GM23338 (cell line): ENCODE data around the gene AWAT1. TPM values are rescaled to one million over a fixed set of nuclear protein-coding genes. Genes with fewer than 3 reads are reported as not detected.
"Not testable (repeated sequence)": the region's sequence is repeated elsewhere in the genome, so short reads cannot be mapped to it uniquely, and the experiment has no call there.

Experiments used
- ATAC-seq: fragments of 200-7000 bp; cut with Tn5 transposase; 3 replicates; pipeline ENCODE4 v1.9.1; 2020
- DNase-seq: peaks from one replicate; pipeline ENCODE4 v3.0.0-alpha.2; 2015; ENCODE audit warnings: low spot score
- H2AFZ ChIP-seq: fragments of 200-600 bp; sonication (generic); 2 replicates; pipeline ENCODE4 v1.8.0; 2016; ENCODE audit warnings: antibody characterized with exemption, mild to moderate bottlenecking, moderate library complexity
- H3F3A ChIP-seq: fragments of 200-600 bp; sonication (generic); replicated peaks from 2 replicates; pipeline ENCODE4 v1.8.0; 2017; ENCODE audit warnings: antibody characterized with exemption, mixed run types, low read depth
- H3K27ac ChIP-seq: fragments of 200-600 bp; sonication (generic); 2 replicates; pipeline ENCODE4 v1.6.1; 2016; ENCODE audit warnings: low read depth
- H3K27me3 ChIP-seq: fragments of 200-600 bp; sonication (generic); 2 replicates; pipeline ENCODE4 v1.8.0; 2016; ENCODE audit warnings: mild to moderate bottlenecking, mixed run types, moderate library complexity; ENCODE audit not compliant: insufficient read depth
- H3K36me3 ChIP-seq: fragments of 200-600 bp; sonication (generic); 2 replicates; pipeline ENCODE4 v1.8.0; 2016; ENCODE audit warnings: mild to moderate bottlenecking; ENCODE audit not compliant: insufficient read depth
- H3K4me1 ChIP-seq: fragments of 200-600 bp; sonication (generic); 2 replicates; pipeline ENCODE4 v1.8.0; 2016; ENCODE audit warnings: mild to moderate bottlenecking, moderate library complexity; ENCODE audit not compliant: insufficient read depth
- H3K4me2 ChIP-seq: fragments of 200-600 bp; sonication (generic); 2 replicates; pipeline ENCODE4 v1.7.1; 2017; ENCODE audit warnings: mixed run types
- H3K4me3 ChIP-seq: fragments of 200-600 bp; sonication (generic); 2 replicates; pipeline ENCODE4 v1.6.1; 2016; ENCODE audit warnings: mixed run types
- H3K79me2 ChIP-seq: fragments of 200-600 bp; sonication (generic); replicated peaks from 2 replicates; pipeline ENCODE4 v1.8.0; 2017; ENCODE audit warnings: mild to moderate bottlenecking; ENCODE audit not compliant: insufficient read depth
- H3K9me2 ChIP-seq: fragments of 200-600 bp; sonication (generic); 2 replicates; pipeline ENCODE4 v1.8.0; 2017; ENCODE audit not compliant: insufficient read depth
- H4K20me1 ChIP-seq: fragments of 200-600 bp; sonication (generic); replicated peaks from 2 replicates; pipeline ENCODE4 v1.8.0; 2017; ENCODE audit warnings: mild to moderate bottlenecking; ENCODE audit not compliant: insufficient read depth
- H3K27ac Mint-ChIP-seq: 2 replicates; pipeline ENCODE4 v1.8.0; 2020; ENCODE audit warnings: inconsistent platforms, mild to moderate bottlenecking, moderate library complexity, mixed read lengths
- H3K27me3 Mint-ChIP-seq: 3 replicates; pipeline ENCODE4 v1.8.0; 2022; ENCODE audit warnings: low read depth, mild to moderate bottlenecking, moderate library complexity, mixed read lengths, inconsistent platforms; ENCODE audit not compliant: insufficient read depth, poor library complexity
- H3K36me3 Mint-ChIP-seq: 3 replicates; pipeline ENCODE4 v1.8.0; 2021; ENCODE audit warnings: low read depth, mild to moderate bottlenecking, inconsistent platforms, moderate library complexity, mixed read lengths
- H3K4me1 Mint-ChIP-seq: 3 replicates; pipeline ENCODE4 v1.8.0; 2020; ENCODE audit warnings: mild to moderate bottlenecking, inconsistent platforms, mixed read lengths
- H3K4me3 Mint-ChIP-seq: 3 replicates; pipeline ENCODE4 v1.8.0; 2021; ENCODE audit warnings: moderate library complexity, mild to moderate bottlenecking, inconsistent platforms, mixed read lengths
- H3K9me3 Mint-ChIP-seq: 3 replicates; pipeline ENCODE4 v1.8.0; 2020; ENCODE audit warnings: moderate library complexity, mild to moderate bottlenecking, inconsistent platforms, mixed read lengths
- CREB1 ChIP-seq: fragments of 250-450 bp; sonication (Bioruptor Pico); IDR thresholded peaks from 2 replicates; pipeline ENCODE4 v1.5.0; 2020; ENCODE audit warnings: low read depth, mild to moderate bottlenecking, moderate library complexity
- CTCF ChIP-seq, 2 experiments: fragments of 200-600 bp in 1 of 2; sonication (generic) in 1 of 2; conservative IDR thresholded peaks; 2 replicates each; pipeline versions ENCODE4 v1.5.1 to v1.6.1; 2016 to 2017; ENCODE audit warnings: antibody characterized with exemption in 2 of 2, low read depth in 2 of 2, mild to moderate bottlenecking in 2 of 2, moderate library complexity in 1 of 2
- POLR2AphosphoS5 ChIP-seq: IDR thresholded peaks from 2 replicates; pipeline ENCODE4 v1.6.1; 2016; ENCODE audit warnings: antibody characterized with exemption, low read depth
- REST ChIP-seq: IDR thresholded peaks from one replicate; pipeline ENCODE4 v1.6.1; 2018; ENCODE audit warnings: antibody characterized with exemption; ENCODE audit not compliant: unreplicated experiment
- STAT1 ChIP-seq: IDR thresholded peaks from one replicate; pipeline ENCODE4 v1.6.1; 2016; ENCODE audit warnings: antibody characterized with exemption; ENCODE audit not compliant: unreplicated experiment
- polyA plus RNA-seq: library from polyadenylated mRNA; unstranded; fragments of >200 nt; fragmentation: Nextera tagmentation; extraction: Ambion mirVana; gene quantifications from 2 replicates; pipeline ENCODE4 v1.2.1, GENCODE V29; 2016
- total RNA-seq: library from RNA; depleted of rRNA; stranded (reverse); fragments of >200 nt; shearing (Covaris generic); gene quantifications from 2 replicates; pipeline ENCODE4 v1.2.3, GENCODE V29; 2014
- TF ChIP-seq, protein P1 (sequence below): fragments of 250-450 bp; sonication (Bioruptor Pico); IDR thresholded peaks from 2 replicates; pipeline ENCODE4 v1.5.0; 2020; ENCODE audit warnings: mild to moderate bottlenecking, moderate library complexity

The AWAT1 gene
- total and polyA plus RNA-seq, 2 experiments from 2014 or later = not detected

DNA sequence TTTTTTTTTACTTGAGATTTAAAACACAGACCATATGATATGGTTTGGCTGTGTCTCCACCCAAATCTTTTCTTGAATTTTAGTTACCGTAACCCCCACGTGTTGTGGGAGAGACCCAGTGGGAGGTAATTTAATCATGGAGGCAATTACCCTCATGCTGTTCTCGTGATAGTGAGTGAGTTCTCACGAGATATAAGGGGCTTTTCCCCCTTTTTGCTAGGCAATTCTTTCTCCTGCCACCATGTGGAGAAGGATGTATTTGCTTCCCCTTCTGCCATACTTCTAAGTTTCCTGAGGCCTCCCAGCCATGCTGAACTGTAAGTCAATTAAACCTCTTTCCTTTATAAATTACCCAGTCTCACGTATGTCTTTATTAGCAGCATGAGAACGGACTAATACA lies 24.9 kb upstream of the AWAT1 start:
- H3K4me3 ChIP-seq, H4K20me1 ChIP-seq, H3K27ac ChIP-seq, H3K27me3 ChIP-seq, H3K27me3 Mint-ChIP-seq, H3K36me3 Mint-ChIP-seq, H3K4me1 Mint-ChIP-seq, H3K27ac Mint-ChIP-seq, H3K9me3 Mint-ChIP-seq, H3K4me1 ChIP-seq, H3K4me3 Mint-ChIP-seq, H2AFZ ChIP-seq, H3K9me2 ChIP-seq, H3F3A ChIP-seq, H3K4me2 ChIP-seq, H3K79me2 ChIP-seq, ATAC-seq, H3K36me3 ChIP-seq: not testable (repeated sequence)
- peak; percentile 6 for DNase-seq
- TF ChIP-seq CTCF (conservative IDR thresholded peaks at IDR 0.05; ENCODE audit: low read depth in 2 of 2) = 0 out of 4 replicates have a peak, but pooled peaks of 1 of the 2 experiments have one; percentile 12

GRCh38 chrX:70219938-70220764 lies 14.3 kb upstream of the AWAT1 start:
- Mint-ChIP-seq H3K27me3 (peaks cover 3% of the 10 kb centered on the region), H3K4me3 (no peak overlapping the region), H3K9me3 (peaks cover 13% of the 10 kb centered on the region), H3K4me1 (no peaks in the 10 kb centered on the region), H3K36me3 (peaks cover 6% of the 10 kb centered on the region; the same call in 1 of the 3 replicates), H3K27ac (no peak overlapping the region)
- Histone ChIP-seq H3K4me1 (no peaks in the 10 kb centered on the region), H3K27ac (no peak overlapping the region), H3K36me3 (no peaks in the 10 kb centered on the region), H3K4me3 (no peak overlapping the region), H3K9me2 (no peaks in the 10 kb centered on the region), H2AFZ (no peak overlapping the region), H4K20me1 (no peaks in the 10 kb centered on the region), H3F3A (no peaks in the 10 kb centered on the region), H3K4me2 (no peak overlapping the region), H3K27me3 (no peaks in the 10 kb centered on the region), H3K79me2 (no peaks in the 10 kb centered on the region)
- DNase-seq (no peak), ATAC-seq (no peak)
- TF ChIP-seq CREB1 (no peak), STAT1 (no peak), CTCF (conservative IDR thresholded peaks at IDR 0.05; ENCODE audit: low read depth in 2 of 2) (no peak), REST (no peak), POLR2AphosphoS5 (no peak)
- TF ChIP-seq, protein P1, sequence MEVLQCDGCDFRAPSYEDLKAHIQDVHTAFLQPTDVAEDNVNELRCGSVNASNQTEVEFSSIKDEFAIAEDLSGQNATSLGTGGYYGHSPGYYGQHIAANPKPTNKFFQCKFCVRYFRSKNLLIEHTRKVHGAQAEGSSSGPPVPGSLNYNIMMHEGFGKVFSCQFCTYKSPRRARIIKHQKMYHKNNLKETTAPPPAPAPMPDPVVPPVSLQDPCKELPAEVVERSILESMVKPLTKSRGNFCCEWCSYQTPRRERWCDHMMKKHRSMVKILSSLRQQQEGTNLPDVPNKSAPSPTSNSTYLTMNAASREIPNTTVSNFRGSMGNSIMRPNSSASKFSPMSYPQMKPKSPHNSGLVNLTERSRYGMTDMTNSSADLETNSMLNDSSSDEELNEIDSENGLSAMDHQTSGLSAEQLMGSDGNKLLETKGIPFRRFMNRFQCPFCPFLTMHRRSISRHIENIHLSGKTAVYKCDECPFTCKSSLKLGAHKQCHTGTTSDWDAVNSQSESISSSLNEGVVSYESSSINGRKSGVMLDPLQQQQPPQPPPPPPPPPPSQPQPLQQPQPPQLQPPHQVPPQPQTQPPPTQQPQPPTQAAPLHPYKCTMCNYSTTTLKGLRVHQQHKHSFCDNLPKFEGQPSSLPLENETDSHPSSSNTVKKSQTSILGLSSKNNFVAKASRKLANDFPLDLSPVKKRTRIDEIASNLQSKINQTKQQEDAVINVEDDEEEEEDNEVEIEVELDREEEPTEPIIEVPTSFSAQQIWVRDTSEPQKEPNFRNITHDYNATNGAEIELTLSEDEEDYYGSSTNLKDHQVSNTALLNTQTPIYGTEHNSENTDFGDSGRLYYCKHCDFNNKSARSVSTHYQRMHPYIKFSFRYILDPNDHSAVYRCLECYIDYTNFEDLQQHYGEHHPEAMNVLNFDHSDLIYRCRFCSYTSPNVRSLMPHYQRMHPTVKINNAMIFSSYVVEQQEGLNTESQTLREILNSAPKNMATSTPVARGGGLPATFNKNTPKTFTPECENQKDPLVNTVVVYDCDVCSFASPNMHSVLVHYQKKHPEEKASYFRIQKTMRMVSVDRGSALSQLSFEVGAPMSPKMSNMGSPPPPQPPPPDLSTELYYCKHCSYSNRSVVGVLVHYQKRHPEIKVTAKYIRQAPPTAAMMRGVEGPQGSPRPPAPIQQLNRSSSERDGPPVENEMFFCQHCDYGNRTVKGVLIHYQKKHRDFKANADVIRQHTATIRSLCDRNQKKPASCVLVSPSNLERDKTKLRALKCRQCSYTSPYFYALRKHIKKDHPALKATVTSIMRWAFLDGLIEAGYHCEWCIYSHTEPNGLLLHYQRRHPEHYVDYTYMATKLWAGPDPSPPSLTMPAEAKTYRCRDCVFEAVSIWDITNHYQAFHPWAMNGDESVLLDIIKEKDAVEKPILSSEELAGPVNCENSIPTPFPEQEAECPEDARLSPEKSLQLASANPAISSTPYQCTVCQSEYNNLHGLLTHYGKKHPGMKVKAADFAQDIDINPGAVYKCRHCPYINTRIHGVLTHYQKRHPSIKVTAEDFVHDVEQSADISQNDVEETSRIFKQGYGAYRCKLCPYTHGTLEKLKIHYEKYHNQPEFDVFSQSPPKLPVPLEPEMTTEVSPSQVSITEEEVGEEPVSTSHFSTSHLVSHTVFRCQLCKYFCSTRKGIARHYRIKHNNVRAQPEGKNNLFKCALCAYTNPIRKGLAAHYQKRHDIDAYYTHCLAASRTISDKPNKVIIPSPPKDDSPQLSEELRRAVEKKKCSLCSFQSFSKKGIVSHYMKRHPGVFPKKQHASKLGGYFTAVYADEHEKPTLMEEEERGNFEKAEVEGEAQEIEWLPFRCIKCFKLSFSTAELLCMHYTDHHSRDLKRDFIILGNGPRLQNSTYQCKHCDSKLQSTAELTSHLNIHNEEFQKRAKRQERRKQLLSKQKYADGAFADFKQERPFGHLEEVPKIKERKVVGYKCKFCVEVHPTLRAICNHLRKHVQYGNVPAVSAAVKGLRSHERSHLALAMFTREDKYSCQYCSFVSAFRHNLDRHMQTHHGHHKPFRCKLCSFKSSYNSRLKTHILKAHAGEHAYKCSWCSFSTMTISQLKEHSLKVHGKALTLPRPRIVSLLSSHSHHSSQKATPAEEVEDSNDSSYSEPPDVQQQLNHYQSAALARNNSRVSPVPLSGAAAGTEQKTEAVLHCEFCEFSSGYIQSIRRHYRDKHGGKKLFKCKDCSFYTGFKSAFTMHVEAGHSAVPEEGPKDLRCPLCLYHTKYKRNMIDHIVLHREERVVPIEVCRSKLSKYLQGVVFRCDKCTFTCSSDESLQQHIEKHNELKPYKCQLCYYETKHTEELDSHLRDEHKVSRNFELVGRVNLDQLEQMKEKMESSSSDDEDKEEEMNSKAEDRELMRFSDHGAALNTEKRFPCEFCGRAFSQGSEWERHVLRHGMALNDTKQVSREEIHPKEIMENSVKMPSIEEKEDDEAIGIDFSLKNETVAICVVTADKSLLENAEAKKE (CRISPR knock-in tag) = no peak
